Amniotic epithelial cell (primary cell): ENCODE measurements around the gene MYT1.

Source experiments
- DNase-seq: peaks from one replicate; pipeline ENCODE4 v3.0.0-alpha.2; 2010; ENCODE audit warnings: low read depth

Gene MYT1

DNA sequence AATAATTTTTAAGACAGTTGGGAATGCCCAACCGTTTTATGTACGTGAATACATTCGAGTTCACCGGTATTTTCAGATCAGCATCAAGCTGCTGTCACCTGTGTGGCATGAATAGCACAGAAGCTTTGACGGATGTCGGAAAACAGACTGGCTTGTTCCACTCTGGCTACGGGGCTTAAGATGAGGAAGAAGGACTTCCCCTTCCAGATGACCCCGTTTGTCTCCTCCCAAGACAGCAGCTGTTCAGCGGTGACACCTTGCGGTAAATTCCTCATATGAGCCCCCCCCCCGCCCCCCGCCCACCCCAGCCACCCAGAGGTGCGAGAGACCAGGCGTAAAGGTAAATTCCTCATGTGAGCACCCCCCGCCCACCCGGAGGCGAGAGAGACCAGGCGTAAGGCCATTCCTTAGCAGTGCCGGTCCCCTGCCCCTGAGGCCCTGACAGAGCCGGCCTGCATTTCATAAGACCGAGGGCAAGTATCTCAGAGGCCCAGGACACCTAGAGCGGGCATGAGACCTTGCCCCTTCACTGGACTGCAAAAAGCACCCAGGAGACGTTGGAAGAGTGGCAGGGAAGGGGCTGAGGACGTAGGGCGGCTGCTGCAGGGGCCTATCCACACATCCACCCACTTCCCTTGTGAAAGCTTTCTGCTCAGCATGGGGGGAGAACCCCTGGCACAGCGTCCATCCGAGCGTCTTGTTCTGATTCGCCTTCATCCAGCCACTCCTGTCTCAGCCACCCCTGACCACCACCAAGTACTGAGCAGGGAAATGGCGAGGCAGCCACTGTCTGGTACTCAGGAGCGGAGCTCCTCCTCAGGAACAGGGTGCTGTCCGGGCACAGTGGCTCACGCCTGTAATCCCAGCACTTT, 84.0 kb downstream of the MYT1 start:
- no peak for DNase-seq

DNA sequence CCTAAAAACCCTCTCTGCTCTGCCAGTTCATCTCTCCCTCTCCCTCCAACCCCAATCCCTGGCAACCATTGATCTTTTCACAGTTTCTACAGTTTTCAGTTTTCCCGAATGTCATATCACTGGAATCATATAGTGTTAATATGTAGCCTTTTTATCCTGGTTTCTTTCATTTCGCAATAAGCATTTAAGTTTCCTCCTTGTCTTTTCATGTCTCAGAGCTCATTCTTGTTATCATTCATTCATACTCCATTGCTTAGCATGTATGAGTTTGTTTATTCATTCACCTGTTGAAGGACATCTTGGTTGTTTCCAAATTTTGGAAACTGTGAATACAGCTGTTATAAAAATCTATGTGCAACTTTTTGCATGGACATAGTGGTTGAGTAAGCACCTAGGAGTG, 85.8 kb downstream of the MYT1 start:
- no peak for DNase-seq

GRCh38 chr20:64253000-64253383, 88.7 kb downstream of the MYT1 start:
- no peak for DNase-seq

GRCh38 chr20:64253443-64253842, 89.2 kb downstream of the MYT1 start:
- no peak for DNase-seq

DNA sequence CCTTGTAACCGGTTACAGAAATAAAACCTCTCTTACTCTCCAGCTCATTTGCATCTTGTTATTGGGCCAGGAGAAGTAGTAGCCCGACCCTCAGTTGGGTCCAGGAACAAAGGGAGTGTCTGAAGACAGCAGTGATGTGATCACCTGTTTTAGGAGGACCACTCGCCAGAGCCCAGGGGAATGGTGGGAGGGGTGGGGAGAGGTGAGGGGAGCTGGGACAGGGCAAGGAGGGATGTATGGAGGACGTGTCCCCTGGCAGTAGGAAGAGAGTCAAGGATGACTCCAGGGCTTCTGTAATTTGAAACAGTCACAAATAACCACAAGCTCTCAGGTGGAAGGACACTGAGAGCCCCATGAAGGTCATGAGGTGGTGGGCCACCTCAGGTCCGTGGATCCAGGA, 89.9 kb downstream of the MYT1 start:
- DNase-seq = no peak

- DNase-seq = no peak
Observed at GRCh38 chr20:64254571-64255360, 90.5 kb downstream of the MYT1 start.

DNA sequence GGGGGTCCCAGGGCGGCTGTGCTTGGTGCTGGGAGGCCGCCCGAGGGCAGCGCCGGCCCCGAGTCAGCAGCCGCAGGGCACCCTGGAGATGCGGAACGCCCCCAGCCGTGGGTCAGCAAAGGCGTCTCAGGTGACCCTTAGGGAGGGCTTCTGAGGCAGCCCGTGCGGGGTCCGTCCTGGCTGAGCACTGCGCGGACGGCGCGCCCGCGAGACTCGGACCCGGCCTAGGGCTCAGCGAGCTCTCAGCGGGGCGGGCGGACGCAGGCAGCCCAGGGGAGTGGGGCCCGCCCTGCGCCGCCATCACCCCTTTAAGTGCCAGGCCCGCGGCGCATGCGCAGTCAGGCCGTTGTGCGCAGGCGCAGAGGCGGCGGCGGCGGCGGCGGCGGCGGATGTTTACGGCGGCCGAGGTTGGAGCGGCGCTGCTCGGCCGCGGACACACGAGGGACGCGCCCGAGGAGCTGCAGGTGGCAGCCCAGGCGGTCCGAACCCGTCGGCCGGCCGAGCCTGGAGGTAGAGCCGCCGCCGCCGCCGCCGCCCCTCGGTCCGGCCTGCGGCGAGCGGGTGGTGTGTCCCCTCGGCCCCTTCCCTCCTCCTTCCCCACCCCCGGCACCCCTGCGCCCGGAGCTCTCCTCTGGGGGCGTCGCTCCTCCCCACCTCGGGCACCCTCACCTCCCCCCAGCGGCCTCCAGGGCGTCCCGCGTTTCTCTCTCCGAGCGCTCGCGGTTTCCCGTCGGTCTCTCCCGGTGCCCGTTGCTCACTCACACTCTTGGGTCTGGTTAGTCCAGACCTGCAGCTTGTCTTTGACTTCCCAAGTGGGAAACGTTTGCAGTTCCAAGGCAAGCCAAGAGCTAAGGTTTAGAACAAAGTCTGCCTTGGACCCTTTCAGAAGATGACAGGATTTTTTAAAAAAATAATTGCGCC, 91.4 kb downstream of the MYT1 start, which contains the start of gene PCMTD2:
TSS of gene PCMTD2 (plus strand) at position 388 of the 921 bp plus-strand sequence. CDS start 4,218 bp downstream, outside the sequence.
- peak; percentile 59 for DNase-seq

DNA sequence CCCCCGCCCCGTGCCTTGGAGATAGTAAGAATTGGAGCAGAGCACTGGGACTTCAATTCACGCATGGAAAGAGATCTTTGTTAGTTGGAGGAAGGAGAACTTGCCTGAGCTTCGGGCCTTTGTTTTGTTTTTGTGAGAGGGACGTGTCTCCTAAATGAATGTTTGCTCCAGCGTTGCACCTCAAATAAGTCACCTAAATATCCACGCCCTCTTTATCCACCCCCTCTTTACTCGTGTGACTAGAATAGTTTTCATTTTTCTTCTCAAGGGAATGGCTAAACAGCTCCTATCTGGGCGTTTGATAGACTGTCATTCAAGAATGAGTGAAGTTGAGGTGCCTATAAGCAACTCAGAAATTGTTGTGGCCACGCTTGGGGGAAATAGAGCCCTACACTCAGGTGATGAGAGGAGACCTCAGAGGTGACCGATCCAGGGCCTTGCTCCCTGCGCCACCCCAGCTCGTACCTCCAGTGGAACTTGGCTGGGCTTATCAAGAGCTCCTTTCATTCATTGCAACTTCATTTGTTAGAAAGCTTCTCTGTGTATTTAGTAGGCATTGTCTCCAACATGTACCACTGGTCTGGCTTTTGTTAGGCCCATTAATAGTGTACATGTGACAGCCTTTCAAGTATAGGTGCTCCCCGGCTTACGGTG, 92.2 kb downstream of the MYT1 start:
- no peak for DNase-seq

DNA sequence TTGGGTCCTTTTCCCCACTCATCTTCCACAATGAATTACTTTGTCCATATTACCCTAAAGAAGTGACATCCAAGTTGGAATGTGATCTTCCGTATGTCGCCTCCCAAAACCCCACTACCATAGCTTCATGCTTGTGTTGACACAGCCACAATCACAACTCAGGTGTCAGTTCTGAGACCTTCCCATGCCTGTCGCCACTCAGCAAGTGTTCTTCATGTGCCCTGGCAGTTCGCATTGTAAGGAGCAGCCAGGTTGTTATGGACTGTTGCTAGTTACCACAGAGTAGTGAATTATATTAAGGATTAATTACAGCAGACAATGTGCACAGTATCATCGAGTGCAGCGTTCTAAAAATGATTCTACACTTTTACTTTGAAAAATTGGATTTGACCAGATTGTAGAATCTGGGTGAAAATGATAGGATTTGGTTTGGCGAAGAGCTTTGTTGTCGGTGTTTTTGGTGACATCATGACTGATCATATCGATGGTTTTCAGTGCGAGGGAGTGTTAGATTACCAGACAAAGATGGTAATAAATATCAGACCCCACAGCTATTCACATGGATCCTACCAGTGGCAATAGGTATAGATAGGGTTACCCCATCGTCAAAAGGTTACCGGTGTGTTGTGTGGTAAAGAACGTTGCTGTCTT, 93.0 kb downstream of the MYT1 start:
- no peak for DNase-seq

- DNase-seq = peak; percentile 40
Observed at GRCh38 chr20:64258071-64258823, 94.0 kb downstream of the MYT1 start.

- no peak for DNase-seq
Observed at GRCh38 chr20:64260239-64260638, 96.0 kb downstream of the MYT1 start.

DNA sequence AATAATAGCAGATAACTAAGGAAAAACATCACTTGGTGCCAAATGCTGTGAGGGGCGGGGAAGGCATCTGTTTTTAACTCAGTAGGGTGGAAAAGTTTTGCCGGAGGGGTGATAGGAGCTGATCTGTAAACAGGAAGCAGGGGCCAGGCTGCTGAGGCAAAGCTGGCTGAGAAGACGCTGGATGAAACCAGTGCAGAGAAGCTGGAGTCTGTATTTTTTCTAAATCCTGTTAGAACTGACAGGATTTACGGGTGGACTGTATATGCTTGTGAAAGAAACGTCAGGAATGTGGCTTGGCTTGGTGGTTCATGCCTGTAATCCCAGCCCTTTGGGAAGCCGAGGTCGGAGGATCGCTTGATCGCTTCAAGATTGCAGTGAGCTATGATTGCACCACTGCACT, 96.9 kb downstream of the MYT1 start:
- DNase-seq = peak; percentile 96

DNA sequence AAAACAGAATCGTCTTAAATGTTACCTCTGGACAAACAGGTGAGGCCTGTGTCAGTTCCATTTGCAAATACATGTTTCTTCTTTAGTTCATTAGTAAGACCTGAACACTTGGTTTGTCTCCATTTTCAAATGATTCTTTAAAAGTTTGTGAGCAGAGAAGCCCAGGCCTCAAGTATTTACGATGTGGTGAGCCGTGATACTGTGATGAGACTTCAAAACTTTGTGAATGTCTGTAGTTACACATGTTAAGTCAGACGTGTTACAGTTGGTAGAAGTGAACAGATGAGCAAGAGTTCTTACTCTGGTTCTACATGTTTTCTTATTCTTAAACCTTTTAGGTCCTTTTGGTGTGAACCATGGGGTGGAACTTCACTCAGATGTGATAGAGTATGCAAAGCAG, 99.8 kb downstream of the MYT1 start:
- DNase-seq = no peak

- DNase-seq = peak; percentile 52
Observed at GRCh38 chr20:64265201-64265600, 100.9 kb downstream of the MYT1 start.

DNA sequence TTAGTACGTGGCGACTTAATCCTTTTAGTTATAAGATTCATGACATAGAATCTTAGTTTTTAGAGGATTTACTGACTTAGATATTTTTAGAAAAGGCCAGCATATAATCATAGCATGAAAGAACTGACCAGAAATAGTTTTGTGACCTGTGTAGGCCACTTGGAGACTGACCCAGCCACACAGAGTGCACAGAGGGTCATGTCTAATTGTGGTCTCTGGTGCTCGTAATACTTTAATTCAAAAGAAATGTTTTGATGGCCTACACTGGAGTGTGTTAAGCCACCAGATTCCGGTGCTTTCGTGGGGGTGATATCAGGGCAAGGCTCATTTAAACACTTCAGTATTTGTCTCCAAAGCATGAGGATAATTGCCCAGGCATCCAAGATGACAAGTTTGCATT, 102.7 kb downstream of the MYT1 start:
- no peak for DNase-seq

DNA sequence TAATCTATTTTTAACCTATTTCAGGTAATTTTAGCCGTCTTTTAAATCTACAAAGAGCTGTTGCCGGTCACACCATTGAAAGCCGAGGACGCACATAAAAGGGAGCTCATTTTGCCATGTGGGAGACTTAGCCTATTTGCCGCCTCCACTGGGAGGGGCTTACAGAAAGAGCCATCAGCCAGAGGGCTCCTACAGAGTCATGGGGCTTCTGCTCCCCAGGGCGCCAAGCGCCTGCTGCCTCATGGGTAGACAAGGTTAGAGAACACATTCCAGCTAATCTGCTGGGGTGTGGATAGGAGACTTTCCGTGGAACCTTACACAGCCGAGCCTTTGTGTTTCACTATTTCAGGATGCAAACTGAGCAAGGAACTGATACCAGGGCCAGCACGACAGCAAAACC, 103.9 kb downstream of the MYT1 start:
- no peak for DNase-seq

DNA sequence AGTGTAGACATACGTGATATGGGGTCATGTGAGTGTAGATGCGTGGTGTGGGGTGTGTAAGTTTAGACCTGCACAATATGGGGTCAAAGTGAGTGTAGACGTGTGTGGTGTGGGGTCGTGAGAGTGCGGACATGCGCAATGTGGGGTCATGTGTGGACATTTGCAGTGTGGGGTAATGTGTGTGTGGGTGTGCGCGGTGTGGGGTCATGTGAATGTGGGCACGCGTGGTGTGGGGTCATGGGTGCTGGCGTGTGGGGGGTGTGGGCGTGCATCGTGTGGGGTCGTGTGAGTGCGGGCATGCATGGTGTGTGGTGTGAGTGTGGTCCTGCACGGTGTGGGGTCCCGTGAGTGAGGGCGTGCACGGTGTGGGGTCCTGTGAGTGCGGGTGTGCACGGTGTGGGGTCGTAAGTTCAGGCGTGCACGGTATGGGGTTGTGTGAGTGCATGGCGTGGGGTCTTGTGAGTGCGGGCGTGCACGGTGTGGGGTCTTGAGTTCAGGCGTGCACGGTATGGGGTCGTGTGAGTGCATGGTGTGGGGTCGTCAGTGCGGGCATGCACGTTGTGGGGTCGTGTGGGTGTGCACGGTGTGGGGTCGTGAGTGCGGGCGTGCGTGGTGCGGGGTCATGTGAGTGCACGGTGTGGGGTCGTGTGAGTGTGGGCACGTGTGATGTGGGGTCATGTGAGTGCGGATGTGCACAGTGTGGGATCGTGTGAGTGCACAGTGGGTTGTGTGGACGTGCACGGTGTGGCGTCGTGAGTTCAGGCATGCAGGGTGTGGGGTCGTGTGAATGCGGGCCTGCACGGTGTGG, 105.6 kb downstream of the MYT1 start:
- DNase-seq = no peak

GRCh38 chr20:64271636-64272035, 107.4 kb downstream of the MYT1 start:
- no peak for DNase-seq

- DNase-seq = no peak
Observed at GRCh38 chr20:64273109-64273508, 108.9 kb downstream of the MYT1 start.
